BJ (cell line): Measurements from ENCODE around the gene CSF3. TPM values are rescaled to one million over a fixed set of nuclear protein-coding genes. Genes with fewer than 3 reads are reported as not detected.

Source experiments
- CTCF ChIA-PET: fragments of 350-600 bp; formaldehyde crosslinking; extraction: SDS; loops from one replicate; lab custom pipeline; 2021; ENCODE audit warnings: antibody characterized with exemption, inconsistent platforms; lab: Yijun Ruan, JAX
- POLR2A ChIA-PET: fragments of 300-600 bp; sonication (Branson Sonifier 250); formaldehyde crosslinking; extraction: SDS; loops from one replicate; lab custom pipeline; 2021; ENCODE audit warnings: antibody characterized with exemption; lab: Charles Lee
- DNase-seq: peaks from one replicate; pipeline ENCODE4 v3.0.0-alpha.2; 2011; ENCODE audit warnings: low read depth
- H3K27me3 ChIP-seq: 2 replicates; pipeline ENCODE4 v1.6.0; 2011; ENCODE audit warnings: low read length; ENCODE audit not compliant: control insufficient read depth, insufficient read depth
- H3K36me3 ChIP-seq: 2 replicates; pipeline ENCODE4 v1.5.1; 2011; ENCODE audit warnings: low read length; ENCODE audit not compliant: control insufficient read depth, insufficient read depth
- H3K4me3 ChIP-seq: 2 replicates; pipeline ENCODE4 v1.5.1; 2011; ENCODE audit warnings: low read depth, mild to moderate bottlenecking, control low read depth, low read length
- polyA plus RNA-seq: library from polyadenylated mRNA; depleted of rRNA; stranded (reverse); fragments of >200 nt; gene quantifications from 2 replicates; pipeline ENCODE4 v1.2.3, GENCODE V29; 2011
- TF ChIP-seq, protein P1 (sequence below): IDR thresholded peaks from 2 replicates; pipeline ENCODE4 v1.5.1; 2011; ENCODE audit warnings: low read depth, mild to moderate bottlenecking, control low read depth, inconsistent platforms, low read length, moderate library complexity; ENCODE audit not compliant: insufficient read depth

Gene CSF3
- polyA plus RNA-seq, 1 experiment, result not detected

DNA sequence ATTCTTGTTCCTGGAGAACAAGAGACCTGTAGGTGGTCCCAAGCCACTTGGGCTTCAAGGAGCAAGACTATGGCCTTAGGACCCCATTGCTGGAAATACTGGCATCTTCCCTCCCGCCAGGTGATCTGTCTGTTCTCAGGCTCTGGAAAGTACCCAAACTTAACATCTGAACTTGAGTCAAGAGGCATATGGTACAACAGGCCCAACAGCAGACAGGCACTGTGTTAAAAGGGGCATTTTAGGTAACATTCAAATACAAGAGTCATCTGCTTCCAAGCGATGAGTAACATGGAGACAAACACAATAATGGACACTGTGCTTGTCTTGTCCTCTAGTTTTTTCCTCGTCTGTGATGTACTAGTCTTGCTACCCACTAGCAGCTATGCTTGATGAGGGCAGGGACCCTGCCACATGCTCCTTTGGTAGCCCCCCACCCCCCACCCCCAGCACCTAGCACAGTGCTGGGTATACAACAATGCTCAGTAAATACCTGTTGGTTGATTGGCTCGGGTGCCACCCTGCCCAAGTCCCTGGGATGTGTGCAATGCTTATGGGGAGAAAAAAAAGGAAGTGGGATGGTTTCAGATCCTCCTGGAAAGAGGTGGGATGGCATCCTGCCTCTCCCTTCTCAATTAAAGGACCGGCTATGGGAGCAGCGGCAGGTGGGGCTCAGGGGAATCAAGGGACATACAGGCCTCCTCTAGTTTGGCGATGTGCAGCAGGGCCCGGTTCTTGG is 19.4 kb downstream of the CSF3 start:
- ChIA-PET CTCF (interaction anchor here (0.6 to 6.5 kb wide), 19 partner anchors 9 to 400 kb away, joined by 3 to 70 read pairs (median 4); partner anchors contain the start of gene NR1D1), POLR2A (interaction anchor here (0.6 kb wide), 1 partner anchor 1531 kb away, joined by 4 read pairs; no protein-coding TSS in a partner anchor)
- Histone ChIP-seq H3K36me3 (peaks cover 21% of the 10 kb centered on the region), H3K27me3 (no peaks in the 10 kb centered on the region), H3K4me3 (no peak overlapping the region)
- no peak for DNase-seq
- TF ChIP-seq, protein P1, sequence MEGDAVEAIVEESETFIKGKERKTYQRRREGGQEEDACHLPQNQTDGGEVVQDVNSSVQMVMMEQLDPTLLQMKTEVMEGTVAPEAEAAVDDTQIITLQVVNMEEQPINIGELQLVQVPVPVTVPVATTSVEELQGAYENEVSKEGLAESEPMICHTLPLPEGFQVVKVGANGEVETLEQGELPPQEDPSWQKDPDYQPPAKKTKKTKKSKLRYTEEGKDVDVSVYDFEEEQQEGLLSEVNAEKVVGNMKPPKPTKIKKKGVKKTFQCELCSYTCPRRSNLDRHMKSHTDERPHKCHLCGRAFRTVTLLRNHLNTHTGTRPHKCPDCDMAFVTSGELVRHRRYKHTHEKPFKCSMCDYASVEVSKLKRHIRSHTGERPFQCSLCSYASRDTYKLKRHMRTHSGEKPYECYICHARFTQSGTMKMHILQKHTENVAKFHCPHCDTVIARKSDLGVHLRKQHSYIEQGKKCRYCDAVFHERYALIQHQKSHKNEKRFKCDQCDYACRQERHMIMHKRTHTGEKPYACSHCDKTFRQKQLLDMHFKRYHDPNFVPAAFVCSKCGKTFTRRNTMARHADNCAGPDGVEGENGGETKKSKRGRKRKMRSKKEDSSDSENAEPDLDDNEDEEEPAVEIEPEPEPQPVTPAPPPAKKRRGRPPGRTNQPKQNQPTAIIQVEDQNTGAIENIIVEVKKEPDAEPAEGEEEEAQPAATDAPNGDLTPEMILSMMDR, result no peak

DNA sequence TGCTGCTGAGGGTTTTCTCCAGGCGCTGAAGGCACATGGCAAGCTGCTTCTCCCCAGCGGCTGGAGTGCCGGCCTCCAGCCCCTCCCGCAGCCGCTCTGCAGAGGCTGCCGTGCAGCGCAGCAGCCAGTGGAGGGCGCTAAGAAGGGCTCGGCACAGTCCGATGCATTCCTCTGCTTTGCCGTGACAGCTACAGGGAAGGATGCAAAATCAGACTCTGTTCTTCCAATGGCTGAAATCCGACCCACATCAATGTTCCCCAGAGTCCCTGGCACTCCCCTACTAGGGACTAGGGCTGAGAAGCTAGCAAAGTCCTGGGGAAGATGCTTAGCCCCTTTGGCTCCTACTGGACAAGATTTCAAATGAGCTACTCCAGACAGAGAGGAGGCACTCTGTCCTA is 19.9 kb downstream of the CSF3 start:
- H3K36me3 ChIP-seq, result peaks cover 21% of the 10 kb centered on the region
- no peaks in the 10 kb centered on the region for H3K27me3 ChIP-seq
- POLR2A ChIA-PET, result interaction anchor here (0.6 kb wide), 1 partner anchor 1530 kb away, joined by 4 read pairs; no protein-coding TSS in a partner anchor
- CTCF ChIA-PET, result interaction anchor here (0.6 to 6.5 kb wide), 20 partner anchors 9 to 399 kb away, joined by 3 to 70 read pairs (median 4); partner anchors contain the start of gene NR1D1
- TF ChIP-seq, protein P1, result peak; percentile 79
- DNase-seq, result no peak
- no peak overlapping the region for H3K4me3 ChIP-seq

DNA sequence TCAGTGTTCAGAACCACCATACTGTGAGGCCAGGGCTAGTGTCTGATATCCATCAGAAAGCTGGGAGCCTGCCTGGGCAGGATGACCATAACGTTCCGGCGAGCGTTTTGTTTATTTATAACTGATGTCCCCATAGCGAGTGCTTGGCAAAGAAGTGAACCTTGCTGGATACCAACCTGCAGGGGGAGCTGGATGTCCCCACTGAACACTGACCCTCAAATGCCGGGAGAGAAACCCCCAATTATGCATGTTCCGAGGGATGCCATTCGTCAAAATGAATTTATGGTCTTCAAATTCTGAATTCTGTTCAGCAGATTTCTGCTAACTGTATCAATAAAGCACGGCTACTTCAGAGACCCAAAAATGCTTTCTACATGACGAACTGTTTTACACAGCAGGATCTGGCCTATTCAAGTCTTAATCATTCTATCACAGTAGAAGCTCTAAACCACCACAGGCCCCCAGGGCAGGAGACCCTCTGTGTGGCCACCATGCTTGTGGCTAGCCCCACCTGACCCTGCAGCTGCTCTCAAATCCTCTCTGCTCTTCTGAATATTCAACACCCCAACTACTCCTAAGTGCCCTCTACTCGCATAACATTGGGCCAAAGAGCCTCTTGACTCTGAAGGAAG is 23.8 kb downstream of the CSF3 start:
- Histone ChIP-seq H3K4me3 (no peak overlapping the region), H3K36me3 (peaks cover 2% of the 10 kb centered on the region; the same call in 1 of the 2 replicates), H3K27me3 (no peaks in the 10 kb centered on the region)
- POLR2A ChIA-PET, result no interaction called here
- peak; percentile 69 for DNase-seq
- TF ChIP-seq, protein P1, result peak; percentile 91
- CTCF ChIA-PET, result interaction anchor here (0.6 to 6.5 kb wide), 31 partner anchors 10 to 136 kb away, joined by 3 to 70 read pairs (median 4); partner anchors contain the start of gene MED24

DNA sequence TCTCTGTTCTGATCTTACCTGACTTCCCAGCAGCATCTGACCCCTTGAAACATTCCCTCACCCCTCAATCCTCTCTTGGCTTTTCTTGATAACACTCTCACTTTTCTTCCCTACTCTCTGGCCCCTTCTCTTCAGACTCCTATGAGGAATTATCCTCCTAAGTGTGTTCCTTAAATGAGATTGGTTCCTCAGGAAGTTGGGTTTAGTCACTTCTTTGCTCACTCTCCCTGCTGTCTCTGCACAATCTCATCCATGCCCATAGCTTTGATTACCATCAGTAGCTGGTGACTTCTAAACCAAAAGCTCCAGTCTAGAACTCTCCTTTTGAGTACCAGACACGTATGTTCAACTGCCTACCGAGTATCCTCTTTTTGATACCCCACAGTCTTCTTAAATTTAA is 26.0 kb downstream of the CSF3 start:
- ChIA-PET POLR2A (no interaction called here), CTCF (interaction anchor here (0.6 to 2.0 kb wide), 8 partner anchors 9 to 114 kb away, joined by 3 to 5 read pairs (median 3); no protein-coding TSS in a partner anchor)
- Histone ChIP-seq H3K36me3 (no peaks in the 10 kb centered on the region), H3K4me3 (no peak overlapping the region), H3K27me3 (no peaks in the 10 kb centered on the region)
- DNase-seq, result no peak
- TF ChIP-seq, protein P1, result no peak
